Heart right ventricle (tissue), 16 donors: ENCODE results near the gene SLC25A38. TPM values are rescaled to one million over a fixed set of nuclear protein-coding genes. Genes with fewer than 3 reads are reported as not detected.

ENCODE experiments used
- ATAC-seq, 8 donors: fragments of 200-7000 bp; cut with Tn5 transposase; one replicate each; pipeline ENCODE4 v1.9.1; 2020; ENCODE audit warnings: mild to moderate bottlenecking in 8 of 8, moderate library complexity in 8 of 8, moderate number of reproducible peaks in 1 of 8
- DNase-seq, 2 donors: peaks; one replicate each; pipeline ENCODE4 v3.0.0-alpha.2; 2020
- H3K27ac ChIP-seq, 10 donors: fragments of 200-600 bp; sonication (generic) in 2 of 10; one replicate each; pipeline versions ENCODE4 v1.5.0 to v1.8.0; 2020 to 2022; ENCODE audit warnings: mild to moderate bottlenecking in 3 of 10
- H3K27me3 ChIP-seq, 7 donors: fragments of 200-600 bp; one replicate each; pipeline ENCODE4 v1.8.0; 2021 to 2022; ENCODE audit warnings: mild to moderate bottlenecking in 2 of 7
- H3K36me3 ChIP-seq, 9 donors: fragments of 200-600 bp; sonication (generic) in 1 of 9; one replicate each; pipeline versions ENCODE4 v1.5.0 to v1.8.0; 2020 to 2022; ENCODE audit warnings: mild to moderate bottlenecking in 2 of 9
- H3K4me1 ChIP-seq, 9 donors: fragments of 200-600 bp; sonication (generic) in 1 of 9; one replicate each; pipeline versions ENCODE4 v1.5.0 to v1.8.0; 2020 to 2022; ENCODE audit warnings: mild to moderate bottlenecking in 4 of 9
- H3K4me3 ChIP-seq, 10 donors: fragments of 200-600 bp; sonication (generic) in 2 of 10; one replicate each; pipeline versions ENCODE4 v1.5.0 to v1.8.0; 2020 to 2022; ENCODE audit warnings: mild to moderate bottlenecking in 7 of 10, moderate library complexity in 2 of 10
- H3K9me3 ChIP-seq, 11 donors: fragments of 200-600 bp in 10 of 11; sonication (generic) in 2 of 11; one replicate each; pipeline versions ENCODE4 v1.5.0 to v1.8.0; 2013 to 2022; ENCODE audit warnings: mild to moderate bottlenecking in 2 of 11, control low read depth in 1 of 11, moderate library complexity in 1 of 11
- CTCF ChIP-seq, 9 donors: fragments of 200-600 bp; sonication (generic) in 2 of 9; IDR thresholded peaks; one replicate each; pipeline versions ENCODE4 v1.5.0 to v1.8.0; 2021 to 2022; ENCODE audit warnings: antibody characterized with exemption in 9 of 9, mild to moderate bottlenecking in 5 of 9, moderate library complexity in 1 of 9
- WGBS, 2 donors: extraction: QIAGEN DNeasy Blood & Tissue Kit; methylation state at CpG; one replicate each; pipeline ENCODE4 v1.1.7; 2013; ENCODE audit warnings: inconsistent platforms in 1 of 2; 5-methylcytosine and 5-hydroxymethylcytosine counted together
- intact Hi-C, 10 donors: fragments of 100-400 bp; cut with DNase I; formaldehyde crosslinking; loops; one replicate each; pipeline versions ENCODE4 v1.11.1 to v1.14.2; 2022
- polyA plus RNA-seq, 2 donors: library from polyadenylated mRNA; stranded (reverse); fragments of 200-250 nt; gene quantifications; one replicate each; pipeline ENCODE4 v1.2.3, GENCODE V29; 2013
- total RNA-seq, 10 donors: library from RNA; stranded (reverse); fragmentation: NEBNext Ultra II Directional in 3 of 10; extraction: Animal tissue kit (Norgen Biotek cat#: 25700) in 3 of 10; gene quantifications; one replicate each; pipeline versions ENCODE4 v1.2.1 to v1.2.4, GENCODE V29; 2021 to 2023
- donor health status: Arrhythmogenic right ventricular cardiomyopathy.
- donor health status: ischemic (EF 13 %, LVEDD 7.1; RV severe dilation, severe dysfunction).
- donor health status: healthy with polysubstance abuse.
- donor health status: DM: no; HTN: yes; CAD: no.
- donor health status: DM: no; HTN: no; CAD: no.
- donor health status: ischemic (EF 25% LVEDD 6.9; RV normal size, moderate dysfunction).
- donor health status: ischemic (EF 25% LVEDD 5.7; RV mildly dilated, moderate dysfunction).
- donor health status: healthy.
- donor health status: DM: yes; HTN: yes; CAD: no.
- donor health status: Ischemic cardiomyopathy.
- donor health status: ischemic (EF 35%, LVEDD 5.7; RV mildly dilated, moderate dysfunction).
- donor health status: nonischemic (EF 11% LVEDD 7.7; RV severe dilation, severe dysfunction).
- donor health status: DM: yes; HTN: yes; CAD: no.
- donor health status: PGD.
- donor health status: ischemic (EF 29% LVEDD 5.4; RV normal size, mild dysfunction).
- donor health status: nonischemic (EF 23%, LVEDD 6.1; RV moderate dilation, normal function).

SLC25A38 gene
- total and polyA plus RNA-seq, 12 donors, result 9.7 to 25.8 (median 19.2) TPM

GRCh38 chr3:39339086-39339485 is 44.1 kb upstream of the SLC25A38 start:
- H3K4me3 ChIP-seq, result no peak overlapping the region
- intact Hi-C loops, result no loop called here
- no peak for TF ChIP-seq CTCF (IDR thresholded peaks at IDR 0.05)
- no peaks in the 10 kb centered on the region for H3K9me3 ChIP-seq
- no peak for DNase-seq
- H3K4me1 ChIP-seq, result no peaks in the 10 kb centered on the region
- ATAC-seq, result no peak
- no peaks in the 10 kb centered on the region for H3K36me3 ChIP-seq
- H3K27me3 ChIP-seq, result peaks cover 0 to 18% (median 10%) of the 10 kb centered on the region in 7 donors
- WGBS, 2 donors, result 65 to 77% methylated on average over 1 of the region's 1 CpG
- H3K27ac ChIP-seq, result no peak overlapping the region

- no peak for DNase-seq
- no peak for TF ChIP-seq CTCF (IDR thresholded peaks at IDR 0.05)
- peaks cover 0 to 28% (median 10%) of the 10 kb centered on the region in 7 donors for H3K27me3 ChIP-seq
- H3K9me3 ChIP-seq, result peaks cover 0 to 2% (median 0%) of the 10 kb centered on the region in 11 donors
- no peak for ATAC-seq
- no peaks in the 10 kb centered on the region for H3K36me3 ChIP-seq
- H3K4me3 ChIP-seq, result no peak overlapping the region
- 90 to 93% methylated on average over 1 of the region's 1 CpG for WGBS, 2 donors
- intact Hi-C loops, result no loop called here
- H3K27ac ChIP-seq, result no peak overlapping the region
- H3K4me1 ChIP-seq, result no peaks in the 10 kb centered on the region
These were observed 40.0 kb upstream of the SLC25A38 start for GRCh38 chr3:39343076-39343717.

GRCh38 chr3:39343760-39344159 is 39.4 kb upstream of the SLC25A38 start:
- no peaks in the 10 kb centered on the region for H3K36me3 ChIP-seq
- H3K27ac ChIP-seq, result no peak overlapping the region
- intact Hi-C loops, result no loop called here
- ATAC-seq (no peak), DNase-seq (no peak)
- no peak overlapping the region for H3K4me3 ChIP-seq
- no peaks in the 10 kb centered on the region for H3K4me1 ChIP-seq
- no peak for TF ChIP-seq CTCF (IDR thresholded peaks at IDR 0.05)
- peaks cover 0 to 23% (median 7%) of the 10 kb centered on the region in 7 donors for H3K27me3 ChIP-seq
- peaks cover 0 to 2% (median 0%) of the 10 kb centered on the region in 11 donors for H3K9me3 ChIP-seq

- Histone ChIP-seq H3K9me3 (peaks cover 0 to 2% (median 0%) of the 10 kb centered on the region in 11 donors), H3K27ac (no peak overlapping the region), H3K4me1 (no peaks in the 10 kb centered on the region), H3K36me3 (no peaks in the 10 kb centered on the region), H3K4me3 (no peak overlapping the region), H3K27me3 (peaks cover 0 to 14% (median under 1%) of the 10 kb centered on the region in 7 donors)
- intact Hi-C loops, result no loop called here
- ATAC-seq, result no peak
- DNase-seq, result no peak
- no peak for TF ChIP-seq CTCF (IDR thresholded peaks at IDR 0.05)
These were observed 38.3 kb upstream of the SLC25A38 start for GRCh38 chr3:39344746-39345344.
